ENCODE data around the gene CMKLR1. TPM values are rescaled to one million over a fixed set of nuclear protein-coding genes. Genes with fewer than 3 reads are reported as not detected.

Gene CMKLR1
- total RNA-seq, 1 experiment from 2014 or later = 0.24 TPM

DNA sequence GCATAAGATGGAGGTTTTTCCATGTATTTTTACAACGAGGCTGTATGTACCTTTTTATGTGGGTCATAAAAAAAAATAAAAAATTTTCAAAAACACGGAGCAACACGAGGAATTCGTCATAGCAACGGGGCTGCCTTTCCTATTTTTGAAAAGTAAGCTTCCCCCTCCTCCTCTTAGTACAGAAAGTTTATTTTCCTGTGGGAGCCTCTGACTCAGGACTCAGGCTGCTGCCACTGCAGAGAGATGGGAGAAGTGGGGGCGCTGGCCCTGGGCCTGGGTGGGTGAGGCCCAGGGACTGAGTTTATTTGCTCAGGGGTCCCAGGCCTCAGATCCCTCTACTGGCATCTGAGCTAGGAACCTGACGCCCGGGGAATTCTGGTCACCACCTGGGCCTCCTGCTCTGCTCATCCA is 10.2 kb upstream of the CMKLR1 start:
- intact Hi-C loops (cut with micrococcal nuclease; ENCODE audit: unreplicated experiment) = no loop called here
- no peaks in the 10 kb centered on the region for H3K36me3 ChIP-seq (ENCODE audit: insufficient read depth, low read length, poor library complexity, severe bottlenecking)
- CTCF ChIA-PET = no interaction called here
- no peak overlapping the region for H3K4me3 ChIP-seq (ENCODE audit: low read depth, low read length, poor library complexity, severe bottlenecking)
- no peak overlapping the region for H3K27ac ChIP-seq (ENCODE audit: low read depth, low read length, poor library complexity, severe bottlenecking)
- POLR2A ChIA-PET (ENCODE audit: low non-redundant PET) = no interaction called here
- no peaks in the 10 kb centered on the region for H3K9me3 ChIP-seq (ENCODE audit: low read depth, low read length, poor library complexity, severe bottlenecking)
- H3K27me3 ChIP-seq (replicated peaks; ENCODE audit: insufficient read depth, low read depth, low read length, poor library complexity) = no peaks in the 10 kb centered on the region
- no peaks in the 10 kb centered on the region for H3K4me1 ChIP-seq (ENCODE audit: insufficient read depth, low read length, poor library complexity, severe bottlenecking)
- no peak for DNase-seq (ENCODE audit: low spot score)
- TF ChIP-seq EZH2 (IDR thresholded peaks at IDR 0.05; ENCODE audit: borderline replicate concordance, low read depth, low read length, poor library complexity, severe bottlenecking) (no peak), CTCF (conservative IDR thresholded peaks at IDR 0.05; ENCODE audit: low read depth, low read length) (no peak)
- BruUV-seq (replicated peaks) = no TSS peak

DNA sequence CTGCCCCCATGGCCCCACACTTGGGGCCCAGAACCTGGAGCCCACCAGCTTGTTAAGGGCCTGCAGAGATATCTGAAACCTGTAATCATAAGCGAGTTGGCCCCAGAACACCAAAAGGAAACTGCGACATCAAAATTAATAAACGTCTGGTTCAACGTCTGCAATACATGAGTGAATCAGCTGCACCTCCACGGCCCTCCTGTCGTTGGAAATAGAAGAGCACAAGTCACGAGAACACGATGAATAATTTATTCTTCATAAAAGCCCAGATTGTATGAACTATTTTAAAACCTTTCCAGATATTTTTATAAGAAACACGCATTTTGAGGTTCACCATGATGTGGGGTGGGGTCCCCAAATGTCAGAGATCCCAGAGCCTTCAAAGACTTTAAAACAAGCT is 9.7 kb upstream of the CMKLR1 start:
- H3K4me3 ChIP-seq (ENCODE audit: low read depth, low read length, poor library complexity, severe bottlenecking) = no peak overlapping the region
- H3K36me3 ChIP-seq (ENCODE audit: insufficient read depth, low read length, poor library complexity, severe bottlenecking) = no peaks in the 10 kb centered on the region
- no peak for DNase-seq (ENCODE audit: low spot score)
- no peaks in the 10 kb centered on the region for H3K9me3 ChIP-seq (ENCODE audit: low read depth, low read length, poor library complexity, severe bottlenecking)
- H3K27me3 ChIP-seq (replicated peaks; ENCODE audit: insufficient read depth, low read depth, low read length, poor library complexity) = no peaks in the 10 kb centered on the region
- intact Hi-C loops (cut with micrococcal nuclease; ENCODE audit: unreplicated experiment) = no loop called here
- ChIA-PET CTCF (no interaction called here), POLR2A (ENCODE audit: low non-redundant PET) (no interaction called here)
- TF ChIP-seq CTCF (conservative IDR thresholded peaks at IDR 0.05; ENCODE audit: low read depth, low read length) = no peak
- TF ChIP-seq EZH2 (IDR thresholded peaks at IDR 0.05; ENCODE audit: borderline replicate concordance, low read depth, low read length, poor library complexity, severe bottlenecking) = no peak
- H3K27ac ChIP-seq (ENCODE audit: low read depth, low read length, poor library complexity, severe bottlenecking) = no peak overlapping the region
- no peaks in the 10 kb centered on the region for H3K4me1 ChIP-seq (ENCODE audit: insufficient read depth, low read length, poor library complexity, severe bottlenecking)
- no TSS peak for BruUV-seq (replicated peaks)

- no peak for TF ChIP-seq CTCF (conservative IDR thresholded peaks at IDR 0.05; ENCODE audit: low read depth, low read length)
- TF ChIP-seq EZH2 (IDR thresholded peaks at IDR 0.05; ENCODE audit: borderline replicate concordance, low read depth, low read length, poor library complexity, severe bottlenecking) = no peak
- ChIA-PET CTCF (no interaction called here), POLR2A (ENCODE audit: low non-redundant PET) (no interaction called here)
- H3K4me1 ChIP-seq (ENCODE audit: insufficient read depth, low read length, poor library complexity, severe bottlenecking) = no peaks in the 10 kb centered on the region
- H3K9me3 ChIP-seq (ENCODE audit: low read depth, low read length, poor library complexity, severe bottlenecking) = no peaks in the 10 kb centered on the region
- H3K4me3 ChIP-seq (ENCODE audit: low read depth, low read length, poor library complexity, severe bottlenecking) = no peak overlapping the region
- intact Hi-C loops (cut with micrococcal nuclease; ENCODE audit: unreplicated experiment) = no loop called here
- BruUV-seq (replicated peaks) = no TSS peak
- H3K36me3 ChIP-seq (ENCODE audit: insufficient read depth, low read length, poor library complexity, severe bottlenecking) = no peaks in the 10 kb centered on the region
- H3K27ac ChIP-seq (ENCODE audit: low read depth, low read length, poor library complexity, severe bottlenecking) = no peak overlapping the region
- no peak for DNase-seq (ENCODE audit: low spot score)
- no peaks in the 10 kb centered on the region for H3K27me3 ChIP-seq (replicated peaks; ENCODE audit: insufficient read depth, low read depth, low read length, poor library complexity)
These were observed 7.9 kb upstream of the CMKLR1 start for GRCh38 chr12:108346727-108347710.

All from A673 (cell line).